GM23338 (cell line): ENCODE measurements around the gene UVRAG. TPM values are rescaled to one million over a fixed set of nuclear protein-coding genes. Genes with fewer than 3 reads are reported as not detected.

Source experiments
- ATAC-seq: fragments of 200-7000 bp; cut with Tn5 transposase; 3 replicates; pipeline ENCODE4 v1.9.1; 2020
- DNase-seq: peaks from one replicate; pipeline ENCODE4 v3.0.0-alpha.2; 2015; ENCODE audit warnings: low spot score
- H2AFZ ChIP-seq: fragments of 200-600 bp; sonication (generic); 2 replicates; pipeline ENCODE4 v1.8.0; 2016; ENCODE audit warnings: antibody characterized with exemption, mild to moderate bottlenecking, moderate library complexity
- H3F3A ChIP-seq: fragments of 200-600 bp; sonication (generic); replicated peaks from 2 replicates; pipeline ENCODE4 v1.8.0; 2017; ENCODE audit warnings: antibody characterized with exemption, mixed run types, low read depth
- H3K27ac ChIP-seq: fragments of 200-600 bp; sonication (generic); 2 replicates; pipeline ENCODE4 v1.6.1; 2016; ENCODE audit warnings: low read depth
- H3K27me3 ChIP-seq: fragments of 200-600 bp; sonication (generic); 2 replicates; pipeline ENCODE4 v1.8.0; 2016; ENCODE audit warnings: mild to moderate bottlenecking, mixed run types, moderate library complexity; ENCODE audit not compliant: insufficient read depth
- H3K36me3 ChIP-seq: fragments of 200-600 bp; sonication (generic); 2 replicates; pipeline ENCODE4 v1.8.0; 2016; ENCODE audit warnings: mild to moderate bottlenecking; ENCODE audit not compliant: insufficient read depth
- H3K4me1 ChIP-seq: fragments of 200-600 bp; sonication (generic); 2 replicates; pipeline ENCODE4 v1.8.0; 2016; ENCODE audit warnings: mild to moderate bottlenecking, moderate library complexity; ENCODE audit not compliant: insufficient read depth
- H3K4me2 ChIP-seq: fragments of 200-600 bp; sonication (generic); 2 replicates; pipeline ENCODE4 v1.7.1; 2017; ENCODE audit warnings: mixed run types
- H3K4me3 ChIP-seq: fragments of 200-600 bp; sonication (generic); 2 replicates; pipeline ENCODE4 v1.6.1; 2016; ENCODE audit warnings: mixed run types
- H3K79me2 ChIP-seq: fragments of 200-600 bp; sonication (generic); replicated peaks from 2 replicates; pipeline ENCODE4 v1.8.0; 2017; ENCODE audit warnings: mild to moderate bottlenecking; ENCODE audit not compliant: insufficient read depth
- H3K9me2 ChIP-seq: fragments of 200-600 bp; sonication (generic); 2 replicates; pipeline ENCODE4 v1.8.0; 2017; ENCODE audit not compliant: insufficient read depth
- H4K20me1 ChIP-seq: fragments of 200-600 bp; sonication (generic); replicated peaks from 2 replicates; pipeline ENCODE4 v1.8.0; 2017; ENCODE audit warnings: mild to moderate bottlenecking; ENCODE audit not compliant: insufficient read depth
- H3K27ac Mint-ChIP-seq: 2 replicates; pipeline ENCODE4 v1.8.0; 2020; ENCODE audit warnings: inconsistent platforms, mild to moderate bottlenecking, moderate library complexity, mixed read lengths
- H3K27me3 Mint-ChIP-seq: 3 replicates; pipeline ENCODE4 v1.8.0; 2022; ENCODE audit warnings: low read depth, mild to moderate bottlenecking, moderate library complexity, mixed read lengths, inconsistent platforms; ENCODE audit not compliant: insufficient read depth, poor library complexity
- H3K36me3 Mint-ChIP-seq: 3 replicates; pipeline ENCODE4 v1.8.0; 2021; ENCODE audit warnings: low read depth, mild to moderate bottlenecking, inconsistent platforms, moderate library complexity, mixed read lengths
- H3K4me1 Mint-ChIP-seq: 3 replicates; pipeline ENCODE4 v1.8.0; 2020; ENCODE audit warnings: mild to moderate bottlenecking, inconsistent platforms, mixed read lengths
- H3K4me3 Mint-ChIP-seq: 3 replicates; pipeline ENCODE4 v1.8.0; 2021; ENCODE audit warnings: moderate library complexity, mild to moderate bottlenecking, inconsistent platforms, mixed read lengths
- H3K9me3 Mint-ChIP-seq: 3 replicates; pipeline ENCODE4 v1.8.0; 2020; ENCODE audit warnings: moderate library complexity, mild to moderate bottlenecking, inconsistent platforms, mixed read lengths
- CREB1 ChIP-seq: fragments of 250-450 bp; sonication (Bioruptor Pico); IDR thresholded peaks from 2 replicates; pipeline ENCODE4 v1.5.0; 2020; ENCODE audit warnings: low read depth, mild to moderate bottlenecking, moderate library complexity
- EZH2phosphoT487 ChIP-seq: fragments of 200-600 bp; sonication (generic); IDR thresholded peaks from one replicate; pipeline ENCODE4 v1.8.1; 2018; ENCODE audit warnings: antibody characterized with exemption; ENCODE audit not compliant: unreplicated experiment
- polyA plus RNA-seq: library from polyadenylated mRNA; unstranded; fragments of >200 nt; fragmentation: Nextera tagmentation; extraction: Ambion mirVana; gene quantifications from 2 replicates; pipeline ENCODE4 v1.2.1, GENCODE V29; 2016
- total RNA-seq: library from RNA; depleted of rRNA; stranded (reverse); fragments of >200 nt; shearing (Covaris generic); gene quantifications from 2 replicates; pipeline ENCODE4 v1.2.3, GENCODE V29; 2014
- TF ChIP-seq, protein P1 (sequence below): IDR thresholded peaks from 2 replicates; pipeline ENCODE4 v1.6.1; 2016; ENCODE audit warnings: antibody characterized with exemption
- TF ChIP-seq, protein P2 (sequence below): IDR thresholded peaks from one replicate; pipeline ENCODE4 v1.6.1; 2018; ENCODE audit warnings: antibody characterized with exemption; ENCODE audit not compliant: unreplicated experiment

The UVRAG gene
- total and polyA plus RNA-seq, 2 experiments from 2014 or later: 15.3 to 17.4 TPM

DNA sequence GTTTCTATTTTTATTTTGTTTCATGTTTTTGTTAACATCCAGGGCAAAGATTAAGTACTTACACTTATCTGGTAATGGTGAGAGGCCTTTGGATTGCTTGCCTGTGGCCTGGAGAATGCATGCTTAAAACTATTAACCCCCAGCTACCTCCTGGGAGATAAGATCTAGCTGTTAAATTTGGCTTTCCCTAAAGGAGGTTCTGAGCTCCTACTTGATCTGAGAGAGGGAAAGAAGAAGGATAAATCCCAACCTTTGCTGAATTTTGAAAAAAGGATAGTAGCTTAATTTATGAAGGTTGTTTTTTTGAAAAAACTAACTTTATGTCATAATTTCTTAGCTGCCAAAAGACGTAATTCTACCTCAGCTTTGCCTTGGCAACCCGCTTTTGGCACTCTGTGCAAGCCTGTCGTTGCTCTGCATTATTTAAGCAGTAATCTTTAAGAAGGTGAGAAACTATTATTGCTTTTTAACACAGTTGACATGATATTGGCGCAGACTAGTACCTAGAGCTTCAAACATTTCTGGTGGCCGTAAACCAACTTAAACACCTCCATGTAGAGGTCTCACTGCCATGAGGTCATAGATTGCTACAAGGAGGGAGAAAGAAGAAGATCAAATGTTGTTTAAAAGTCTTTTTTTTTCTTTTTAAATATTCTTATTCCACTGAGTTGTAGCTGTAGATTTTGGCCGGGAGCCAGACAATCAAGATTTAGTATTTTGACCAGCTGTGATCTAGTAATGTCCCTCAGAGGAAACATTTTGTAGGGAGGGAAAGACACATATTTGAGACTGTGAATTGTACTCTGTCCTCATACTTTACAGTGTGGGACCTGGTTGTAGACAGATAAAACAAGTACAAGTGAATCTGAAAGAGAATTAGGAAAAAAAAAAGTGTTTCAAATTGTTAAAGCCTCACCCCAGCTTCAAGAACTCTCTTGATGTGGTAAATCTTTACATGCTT, 316.9 kb downstream of the UVRAG start:
- H3K36me3 Mint-ChIP-seq: peaks cover 3% of the 10 kb centered on the region; the same call in 2 of the 3 replicates
- DNase-seq: no peak
- Histone ChIP-seq H3K27me3 (no peaks in the 10 kb centered on the region), H3K4me2 (no peak overlapping the region), H4K20me1 (no peaks in the 10 kb centered on the region), H3K27ac (no peak overlapping the region), H3F3A (no peaks in the 10 kb centered on the region), H3K79me2 (no peaks in the 10 kb centered on the region), H3K9me2 (no peaks in the 10 kb centered on the region; the same call in 1 of the 2 replicates), H2AFZ (no peak overlapping the region), H3K4me1 (no peaks in the 10 kb centered on the region), H3K36me3 (no peaks in the 10 kb centered on the region), H3K4me3 (no peak overlapping the region)
- TF ChIP-seq EZH2phosphoT487 (no peak), CREB1 (CRISPR knock-in tag) (no peak)
- TF ChIP-seq, protein P1, sequence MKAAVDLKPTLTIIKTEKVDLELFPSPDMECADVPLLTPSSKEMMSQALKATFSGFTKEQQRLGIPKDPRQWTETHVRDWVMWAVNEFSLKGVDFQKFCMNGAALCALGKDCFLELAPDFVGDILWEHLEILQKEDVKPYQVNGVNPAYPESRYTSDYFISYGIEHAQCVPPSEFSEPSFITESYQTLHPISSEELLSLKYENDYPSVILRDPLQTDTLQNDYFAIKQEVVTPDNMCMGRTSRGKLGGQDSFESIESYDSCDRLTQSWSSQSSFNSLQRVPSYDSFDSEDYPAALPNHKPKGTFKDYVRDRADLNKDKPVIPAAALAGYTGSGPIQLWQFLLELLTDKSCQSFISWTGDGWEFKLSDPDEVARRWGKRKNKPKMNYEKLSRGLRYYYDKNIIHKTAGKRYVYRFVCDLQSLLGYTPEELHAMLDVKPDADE: no peak
- ATAC-seq: no peak
- no peaks in the 10 kb centered on the region for H3K4me1 Mint-ChIP-seq
- no peaks in the 10 kb centered on the region; the same call in 2 of the 3 replicates for H3K9me3 Mint-ChIP-seq
- H3K4me3 Mint-ChIP-seq: no peak overlapping the region
- H3K27me3 Mint-ChIP-seq: no peaks in the 10 kb centered on the region
- no peak overlapping the region for H3K27ac Mint-ChIP-seq

GRCh38 chr11:76134239-76134638, 319.2 kb downstream of the UVRAG start:
- Mint-ChIP-seq H3K9me3 (no peaks in the 10 kb centered on the region), H3K4me3 (no peak overlapping the region), H3K36me3 (no peaks in the 10 kb centered on the region), H3K27ac (no peak overlapping the region), H3K4me1 (no peaks in the 10 kb centered on the region), H3K27me3 (no peaks in the 10 kb centered on the region)
- H3K9me2 ChIP-seq: no peaks in the 10 kb centered on the region
- H3F3A ChIP-seq: no peaks in the 10 kb centered on the region
- no peaks in the 10 kb centered on the region for H3K36me3 ChIP-seq
- no peak for DNase-seq
- no peaks in the 10 kb centered on the region for H4K20me1 ChIP-seq
- TF ChIP-seq, protein P2, sequence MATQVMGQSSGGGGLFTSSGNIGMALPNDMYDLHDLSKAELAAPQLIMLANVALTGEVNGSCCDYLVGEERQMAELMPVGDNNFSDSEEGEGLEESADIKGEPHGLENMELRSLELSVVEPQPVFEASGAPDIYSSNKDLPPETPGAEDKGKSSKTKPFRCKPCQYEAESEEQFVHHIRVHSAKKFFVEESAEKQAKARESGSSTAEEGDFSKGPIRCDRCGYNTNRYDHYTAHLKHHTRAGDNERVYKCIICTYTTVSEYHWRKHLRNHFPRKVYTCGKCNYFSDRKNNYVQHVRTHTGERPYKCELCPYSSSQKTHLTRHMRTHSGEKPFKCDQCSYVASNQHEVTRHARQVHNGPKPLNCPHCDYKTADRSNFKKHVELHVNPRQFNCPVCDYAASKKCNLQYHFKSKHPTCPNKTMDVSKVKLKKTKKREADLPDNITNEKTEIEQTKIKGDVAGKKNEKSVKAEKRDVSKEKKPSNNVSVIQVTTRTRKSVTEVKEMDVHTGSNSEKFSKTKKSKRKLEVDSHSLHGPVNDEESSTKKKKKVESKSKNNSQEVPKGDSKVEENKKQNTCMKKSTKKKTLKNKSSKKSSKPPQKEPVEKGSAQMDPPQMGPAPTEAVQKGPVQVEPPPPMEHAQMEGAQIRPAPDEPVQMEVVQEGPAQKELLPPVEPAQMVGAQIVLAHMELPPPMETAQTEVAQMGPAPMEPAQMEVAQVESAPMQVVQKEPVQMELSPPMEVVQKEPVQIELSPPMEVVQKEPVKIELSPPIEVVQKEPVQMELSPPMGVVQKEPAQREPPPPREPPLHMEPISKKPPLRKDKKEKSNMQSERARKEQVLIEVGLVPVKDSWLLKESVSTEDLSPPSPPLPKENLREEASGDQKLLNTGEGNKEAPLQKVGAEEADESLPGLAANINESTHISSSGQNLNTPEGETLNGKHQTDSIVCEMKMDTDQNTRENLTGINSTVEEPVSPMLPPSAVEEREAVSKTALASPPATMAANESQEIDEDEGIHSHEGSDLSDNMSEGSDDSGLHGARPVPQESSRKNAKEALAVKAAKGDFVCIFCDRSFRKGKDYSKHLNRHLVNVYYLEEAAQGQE: no peak
- no peaks in the 10 kb centered on the region for H3K27me3 ChIP-seq
- no peak overlapping the region for H3K27ac ChIP-seq
- no peak overlapping the region for H2AFZ ChIP-seq
- ATAC-seq: no peak
- no peaks in the 10 kb centered on the region for H3K4me1 ChIP-seq
- no peak overlapping the region for H3K4me2 ChIP-seq
- no peak overlapping the region for H3K4me3 ChIP-seq
- H3K79me2 ChIP-seq: no peaks in the 10 kb centered on the region
